HEK293 (cell line): ENCODE results near the gene THSD4.

ENCODE experiments used
- CTCF ChIA-PET: fragments of 350-600 bp; formaldehyde crosslinking; extraction: SDS; loops from one replicate; lab custom pipeline; 2021; ENCODE audit warnings: antibody characterized with exemption; lab: Yijun Ruan, JAX
- POLR2A ChIA-PET: fragments of 300-600 bp; formaldehyde crosslinking; extraction: SDS; loops from one replicate; lab custom pipeline; 2020; ENCODE audit warnings: antibody characterized with exemption, inconsistent platforms; lab: Yijun Ruan, JAX
- H3K27ac ChIP-seq: fragments of 200-500 bp; sonication (Bioruptor generic); 2 replicates; pipeline ENCODE4 v1.5.1; 2014; ENCODE audit warnings: low read depth, low read length, control low read depth, inconsistent platforms; ENCODE audit errors: extremely low read depth
- H3K36me3 ChIP-seq, 2 experiments: fragments of 200-500 bp in 1 of 2; sonication (Bioruptor generic) in 1 of 2; 1 replicate in 1 of 2; 2 replicates in 1 of 2; pipeline ENCODE4 v1.5.1; 2014 to 2017; ENCODE audit warnings: inconsistent platforms in 2 of 2, low read length in 2 of 2; ENCODE audit not compliant: control insufficient read depth in 2 of 2, insufficient read depth in 1 of 2
- H3K4me1 ChIP-seq: fragments of 200-500 bp; sonication (Bioruptor generic); 2 replicates; pipeline ENCODE4 v1.5.1; 2014; ENCODE audit warnings: mild to moderate bottlenecking, low read length, inconsistent platforms; ENCODE audit not compliant: control insufficient read depth, insufficient read depth
- H3K4me3 ChIP-seq: 2 replicates; pipeline ENCODE4 v1.5.1; 2011; ENCODE audit warnings: low read depth, mild to moderate bottlenecking, control low read depth, low read length, moderate library complexity
- H3K9me3 ChIP-seq: fragments of 200-500 bp; sonication (Bioruptor generic); 2 replicates; pipeline ENCODE4 v1.5.1; 2014; ENCODE audit warnings: low read depth, low read length, inconsistent platforms; ENCODE audit not compliant: control insufficient read depth, insufficient read depth
- ATF2 ChIP-seq: fragments of 450-650 bp; formaldehyde crosslinking; IDR thresholded peaks from 2 replicates; pipeline ENCODE4 v1.5.1; 2016; ENCODE audit warnings: missing biosample characterization, missing genetic modification characterization, low read depth
- HOXC10 ChIP-seq: sonication (generic); formaldehyde crosslinking; IDR thresholded peaks from 2 replicates; pipeline ENCODE4 v1.8.1; 2023; ENCODE audit warnings: mild to moderate bottlenecking, missing genetic modification reagents
- KLF9 ChIP-seq: fragments of 450-650 bp; formaldehyde crosslinking; IDR thresholded peaks from 2 replicates; pipeline ENCODE4 v1.5.1; 2016; ENCODE audit warnings: missing biosample characterization, missing genetic modification characterization, low read depth
- OSR2 ChIP-seq: fragments of 450-650 bp; formaldehyde crosslinking; IDR thresholded peaks from 2 replicates; pipeline ENCODE4 v1.5.1; 2016; ENCODE audit warnings: missing biosample characterization, missing genetic modification characterization
- PRDM1 ChIP-seq: fragments of 450-650 bp; formaldehyde crosslinking; IDR thresholded peaks from 2 replicates; pipeline ENCODE4; 2016; ENCODE audit warnings: missing biosample characterization, missing genetic modification characterization
- PRDM10 ChIP-seq: fragments of 450-650 bp; formaldehyde crosslinking; IDR thresholded peaks from 2 replicates; pipeline ENCODE4 v1.5.1; 2016; ENCODE audit warnings: missing biosample characterization, missing genetic modification characterization
- SALL2 ChIP-seq: fragments of 450-650 bp; formaldehyde crosslinking; IDR thresholded peaks from 2 replicates; pipeline ENCODE4 v1.5.0; 2017; ENCODE audit warnings: missing biosample characterization, mild to moderate bottlenecking, missing genetic modification characterization, borderline replicate concordance
- SP2 ChIP-seq: fragments of 450-650 bp; formaldehyde crosslinking; IDR thresholded peaks from 2 replicates; pipeline ENCODE4 v1.5.1; 2016; ENCODE audit warnings: missing biosample characterization, missing genetic modification characterization
- SP7 ChIP-seq: fragments of 450-650 bp; formaldehyde crosslinking; IDR thresholded peaks from 2 replicates; pipeline ENCODE4 v1.5.1; 2016; ENCODE audit warnings: missing biosample characterization, missing genetic modification characterization
- YY2 ChIP-seq: fragments of 450-650 bp; formaldehyde crosslinking; IDR thresholded peaks from 2 replicates; pipeline ENCODE4 v1.5.1; 2016; ENCODE audit warnings: missing biosample characterization, missing genetic modification characterization
- ZBTB44 ChIP-seq: fragments of 450-650 bp; IDR thresholded peaks from 2 replicates; pipeline ENCODE4 v1.5.1; 2018; ENCODE audit warnings: missing biosample characterization, mild to moderate bottlenecking, missing genetic modification characterization
- ZNF121 ChIP-seq: fragments of 450-650 bp; formaldehyde crosslinking; IDR thresholded peaks from 2 replicates; pipeline ENCODE4 v1.5.1; 2016; ENCODE audit warnings: missing biosample characterization, missing genetic modification characterization
- ZNF133 ChIP-seq: fragments of 450-650 bp; formaldehyde crosslinking; IDR thresholded peaks from 2 replicates; pipeline ENCODE4 v1.5.1; 2016; ENCODE audit warnings: missing biosample characterization, missing genetic modification characterization
- ZNF140 ChIP-seq: fragments of 450-650 bp; formaldehyde crosslinking; IDR thresholded peaks from 2 replicates; pipeline ENCODE4 v1.5.1; 2016; ENCODE audit warnings: missing biosample characterization, missing genetic modification characterization
- ZNF248 ChIP-seq: fragments of 450-650 bp; formaldehyde crosslinking; IDR thresholded peaks from 2 replicates; pipeline ENCODE4 v1.5.1; 2017; ENCODE audit warnings: missing biosample characterization, missing genetic modification characterization
- ZNF341 ChIP-seq: fragments of 450-650 bp; formaldehyde crosslinking; IDR thresholded peaks from 2 replicates; pipeline ENCODE4; 2016; ENCODE audit warnings: low read depth, missing biosample characterization, missing genetic modification characterization
- ZNF518A ChIP-seq: fragments of 450-650 bp; formaldehyde crosslinking; conservative IDR thresholded peaks from 2 replicates; pipeline ENCODE4 v1.5.1; 2016; ENCODE audit warnings: low read depth, missing biosample characterization, missing genetic modification characterization
- ZNF560 ChIP-seq: fragments of 450-650 bp; formaldehyde crosslinking; IDR thresholded peaks from 2 replicates; pipeline ENCODE4 v1.5.1; 2017; ENCODE audit warnings: missing biosample characterization, missing genetic modification characterization, borderline replicate concordance
- ZNF626 ChIP-seq: fragments of 450-650 bp; sonication (Bioruptor Pico); formaldehyde crosslinking; IDR thresholded peaks from 2 replicates; pipeline ENCODE4 v1.5.1; 2018; ENCODE audit warnings: missing biosample characterization, missing genetic modification characterization, inconsistent platforms
- ZNF629 ChIP-seq: fragments of 450-650 bp; formaldehyde crosslinking; IDR thresholded peaks from 2 replicates; pipeline ENCODE4 v1.5.1; 2017; ENCODE audit warnings: missing biosample characterization, missing genetic modification characterization
- ZNF660 ChIP-seq: fragments of 450-650 bp; IDR thresholded peaks from 2 replicates; pipeline ENCODE4 v1.5.1; 2018; ENCODE audit warnings: missing biosample characterization, mild to moderate bottlenecking, missing genetic modification characterization
- ZNF692 ChIP-seq: fragments of 450-650 bp; formaldehyde crosslinking; IDR thresholded peaks from 2 replicates; pipeline ENCODE4 v1.5.1; 2016; ENCODE audit warnings: missing biosample characterization, missing genetic modification characterization
- ZNF747 ChIP-seq: fragments of 450-650 bp; formaldehyde crosslinking; IDR thresholded peaks from 2 replicates; pipeline ENCODE4 v1.5.1; 2016; ENCODE audit warnings: missing biosample characterization, missing genetic modification characterization
- ZNF76 ChIP-seq: fragments of 450-650 bp; formaldehyde crosslinking; IDR thresholded peaks from 2 replicates; pipeline ENCODE4; 2016; ENCODE audit warnings: low read depth, missing biosample characterization, missing genetic modification characterization, borderline replicate concordance
- ZNF791 ChIP-seq: fragments of 450-650 bp; formaldehyde crosslinking; IDR thresholded peaks from 2 replicates; pipeline ENCODE4 v1.5.1; 2016; ENCODE audit warnings: missing biosample characterization, missing genetic modification characterization
- ZNF843 ChIP-seq: fragments of 450-650 bp; formaldehyde crosslinking; IDR thresholded peaks from 2 replicates; pipeline ENCODE4 v1.5.1; 2016; ENCODE audit warnings: missing biosample characterization, missing genetic modification characterization

THSD4 gene

GRCh38 chr15:71455107-71455506 is 339.8 kb downstream of the THSD4 start:
- Histone ChIP-seq H3K4me3 (no peak overlapping the region), H3K4me1 (peaks cover 20% of the 10 kb centered on the region), H3K27ac (0 out of 2 replicates have a peak overlapping the region, but pooled peaks have one; percentile 12), H3K36me3 (no peaks in the 10 kb centered on the region), H3K9me3 (no peaks in the 10 kb centered on the region)
- POLR2A ChIA-PET: no interaction called here
- CTCF ChIA-PET: no interaction called here
- TF ChIP-seq ZNF341 (tag by site-specific recombination): no peak
- TF ChIP-seq ZNF692 (tag by site-specific recombination): peak; percentile 57; the same call in 1 of the 2 replicates
- TF ChIP-seq ZNF791 (tag by site-specific recombination): no peak
- TF ChIP-seq ZNF626 (tag by site-specific recombination): no peak
- TF ChIP-seq SALL2 (tag by site-specific recombination): no peak
- no peak for TF ChIP-seq SP2 (tag by site-specific recombination)
- no peak for TF ChIP-seq ZNF843
- TF ChIP-seq ZNF133 (tag by site-specific recombination): no peak
- 0 out of 2 replicates have a peak, but pooled peaks have one; percentile 28 for TF ChIP-seq ATF2 (tag by site-specific recombination)
- TF ChIP-seq ZNF140 (tag by site-specific recombination): no peak
- no peak for TF ChIP-seq ZNF560 (tag by site-specific recombination)
- TF ChIP-seq ZNF747: no peak
- peak; percentile 100 for TF ChIP-seq SP7
- TF ChIP-seq ZNF629 (tag by site-specific recombination): peak; percentile 67
- TF ChIP-seq ZNF121 (tag by site-specific recombination): no peak
- 0 out of 2 replicates have a peak, but pooled peaks have one; percentile 22 for TF ChIP-seq ZNF518A (tag by site-specific recombination)
- TF ChIP-seq YY2 (tag by site-specific recombination): no peak
- peak; percentile 51; the same call in 1 of the 2 replicates for TF ChIP-seq PRDM1 (tag by site-specific recombination)
- TF ChIP-seq ZNF76 (tag by site-specific recombination): 0 out of 2 replicates have a peak, but pooled peaks have one; percentile 24
- no peak for TF ChIP-seq KLF9 (tag by site-specific recombination)
- TF ChIP-seq HOXC10 (CRISPR knock-in tag): no peak
- peak; percentile 71; the same call in 1 of the 2 replicates for TF ChIP-seq ZBTB44 (tag by site-specific recombination)
- TF ChIP-seq OSR2 (tag by site-specific recombination): 0 out of 2 replicates have a peak, but pooled peaks have one; percentile 50
- peak; percentile 52; the same call in 1 of the 2 replicates for TF ChIP-seq ZNF660 (tag by site-specific recombination)
- no peak for TF ChIP-seq ZNF248 (tag by site-specific recombination)
- peak; percentile 59 for TF ChIP-seq PRDM10
